HepG2 (cell line): ENCODE results near the gene PNMA6F. TPM values are rescaled to one million over a fixed set of nuclear protein-coding genes. Genes with fewer than 3 reads are reported as not detected.

ENCODE experiments used
- ATAC-seq: fragments of 200-7000 bp; cut with Tn5 transposase; 3 replicates; pipeline ENCODE4 v1.9.1; 2020; ENCODE audit warnings: mild to moderate bottlenecking, moderate library complexity
- BruUV-seq: library from RNA; stranded (reverse); fragments of 400-500 nt; replicated peaks from 2 replicates; lab custom pipeline; 2021; lab: Mats Ljungman, UMichigan
- CTCF ChIA-PET: fragments of 300-600 bp; formaldehyde crosslinking; extraction: SDS; loops from one replicate; lab custom pipeline; 2021; ENCODE audit warnings: low total read pairs, inconsistent platforms, low intra/inter-chr PET ratio; lab: Yijun Ruan, JAX
- POLR2A ChIA-PET: fragments of 350-600 bp; sonication (Branson Sonifier 250); formaldehyde crosslinking; loops from one replicate; lab custom pipeline; 2020; ENCODE audit warnings: antibody characterized with exemption, inconsistent platforms; lab: Yijun Ruan, JAX
- DNase-seq: peaks from one replicate; pipeline ENCODE4 v3.0.0-alpha.2; 2015; ENCODE audit warnings: low spot score
- FAIRE-seq: peaks from 3 replicates; lab custom pipeline; 2011; peaks lifted over from hg19 to GRCh38; lab: Jason Lieb, UNC
- H2AFZ ChIP-seq: one replicate; pipeline ENCODE4 v1.6.1; 2011; ENCODE audit warnings: low read length, inconsistent platforms
- H3K27ac ChIP-seq: fragments of 300-600 bp; 3 replicates; pipeline ENCODE4 v1.8.0; 2011; ENCODE audit warnings: mixed run types, mild to moderate bottlenecking, mixed read lengths, low read length, inconsistent platforms; ENCODE audit not compliant: insufficient read depth; ENCODE audit errors: extremely low read length
- H3K27me3 ChIP-seq, 2 experiments: fragments of 200-600 bp in 1 of 2; 2 replicates in 1 of 2; 3 replicates in 1 of 2; pipeline versions ENCODE4 v1.6.0 to v1.8.0; 2011; ENCODE audit warnings: low read length in 2 of 2, mild to moderate bottlenecking in 2 of 2, moderate library complexity in 2 of 2, inconsistent platforms in 1 of 2; ENCODE audit not compliant: insufficient read depth in 2 of 2, control insufficient read depth in 1 of 2
- H3K36me3 ChIP-seq, 2 experiments: fragments of 200-600 bp in 1 of 2; replicated peaks in 1 of 2; 2 replicates in 1 of 2; 3 replicates in 1 of 2; pipeline versions ENCODE4 v1.5.1 to v1.8.0; 2011; ENCODE audit warnings: low read length in 2 of 2, inconsistent platforms in 1 of 2; ENCODE audit not compliant: insufficient read depth in 2 of 2, control insufficient read depth in 1 of 2
- H3K4me1 ChIP-seq: 2 replicates; pipeline ENCODE4 v1.5.1; 2012; ENCODE audit warnings: low read length, inconsistent platforms; ENCODE audit not compliant: insufficient read depth
- H3K4me2 ChIP-seq: 2 replicates; pipeline ENCODE4 v1.6.0; 2011; ENCODE audit warnings: low read depth, low read length, inconsistent platforms
- H3K4me3 ChIP-seq, 3 experiments: fragments of 200-600 bp in 1 of 3; sonication (generic), shearing (Covaris generic) in 1 of 3; replicated peaks in 1 of 3; 2 replicates each; pipeline ENCODE4 v1.5.1; 2011 to 2016; ENCODE audit warnings: low read length in 3 of 3, inconsistent platforms in 2 of 3, low read depth in 2 of 3, mild to moderate bottlenecking in 2 of 3, control low read depth in 1 of 3, mixed read lengths in 1 of 3; ENCODE audit not compliant: insufficient read depth in 1 of 3
- H3K79me2 ChIP-seq: one replicate; pipeline ENCODE4 v1.6.1; 2011; ENCODE audit warnings: low read length, inconsistent platforms; ENCODE audit not compliant: insufficient read depth
- H3K9ac ChIP-seq: 2 replicates; pipeline ENCODE4 v1.6.0; 2011; ENCODE audit warnings: mild to moderate bottlenecking, low read depth, low read length, inconsistent platforms; ENCODE audit not compliant: insufficient read depth
- H3K9me3 ChIP-seq: 2 replicates; pipeline ENCODE4 v1.5.1; 2012; ENCODE audit warnings: mild to moderate bottlenecking, low read length
- H4K20me1 ChIP-seq: 2 replicates; pipeline ENCODE4 v1.6.0; 2011; ENCODE audit warnings: inconsistent platforms, mild to moderate bottlenecking, low read length, moderate library complexity; ENCODE audit not compliant: insufficient read depth
- ERF ChIP-seq: IDR thresholded peaks from 2 replicates; pipeline ENCODE4 v1.6.1; 2018; ENCODE audit warnings: missing biosample characterization, missing genetic modification reagents
- HOXA9 ChIP-seq: sonication (generic); formaldehyde crosslinking; IDR thresholded peaks from 2 replicates; pipeline ENCODE4 v1.8.1; 2022; ENCODE audit warnings: missing genetic modification reagents, mild to moderate bottlenecking, moderate library complexity, borderline replicate concordance
- LCORL ChIP-seq, 2 experiments: fragments of 450-650 bp in 1 of 2; sonication (generic) in 1 of 2; formaldehyde crosslinking in 1 of 2; IDR thresholded peaks; 2 replicates each; pipeline versions ENCODE4 v1.5.0 to v1.6.1; 2017 to 2020; ENCODE audit warnings: antibody characterized with exemption in 1 of 2, missing genetic modification reagents in 1 of 2
- NCOA2 ChIP-seq: sonication (generic); formaldehyde crosslinking; IDR thresholded peaks from 2 replicates; pipeline ENCODE4 v1.8.0; 2022; ENCODE audit warnings: inconsistent platforms
- REPIN1 ChIP-seq: sonication (generic); formaldehyde crosslinking; IDR thresholded peaks from 2 replicates; pipeline ENCODE4 v1.8.0; 2022; ENCODE audit warnings: missing genetic modification reagents, low read depth, mild to moderate bottlenecking, borderline replicate concordance
- SP1 ChIP-seq, 2 experiments: fragments of 450-650 bp in 1 of 2; sonication (generic) in 1 of 2; formaldehyde crosslinking in 1 of 2; IDR thresholded peaks; 2 replicates each; pipeline versions ENCODE4 v1.4.0 to v1.6.1; 2016 to 2020; ENCODE audit warnings: missing genetic modification reagents in 1 of 2
- SP5 ChIP-seq: IDR thresholded peaks from 2 replicates; pipeline ENCODE4 v1.6.1; 2016; ENCODE audit warnings: low read depth, borderline replicate concordance
- STAG1 ChIP-seq: sonication (generic); formaldehyde crosslinking; IDR thresholded peaks from 2 replicates; pipeline ENCODE4 v1.4.0; 2020; ENCODE audit warnings: missing genetic modification reagents
- TCF12 ChIP-seq, 2 experiments: fragments of 450-650 bp in 1 of 2; sonication (generic) in 1 of 2; formaldehyde crosslinking in 1 of 2; IDR thresholded peaks; 2 replicates each; pipeline versions ENCODE4 v1.6.1 to v1.8.0; 2017 to 2022; ENCODE audit warnings: antibody characterized with exemption in 1 of 2, mild to moderate bottlenecking in 1 of 2, missing genetic modification reagents in 1 of 2, moderate library complexity in 1 of 2
- ZNF333 ChIP-seq: sonication (generic); formaldehyde crosslinking; IDR thresholded peaks from 2 replicates; pipeline ENCODE4 v1.4.0; 2020; ENCODE audit warnings: mild to moderate bottlenecking, missing genetic modification reagents, borderline replicate concordance
- ZNF446 ChIP-seq: sonication (generic); formaldehyde crosslinking; IDR thresholded peaks from 2 replicates; pipeline ENCODE4 v1.5.0; 2020; ENCODE audit warnings: mild to moderate bottlenecking, missing genetic modification reagents
- ZNF790 ChIP-seq: sonication (generic); formaldehyde crosslinking; IDR thresholded peaks from 2 replicates; pipeline ENCODE4 v1.8.0; 2022; ENCODE audit warnings: missing genetic modification reagents, mild to moderate bottlenecking, borderline replicate concordance
- ZNF839 ChIP-seq: sonication (generic); formaldehyde crosslinking; IDR thresholded peaks from 2 replicates; pipeline ENCODE4 v1.4.0; 2020; ENCODE audit warnings: missing genetic modification reagents, mild to moderate bottlenecking, borderline replicate concordance
- WGBS: methylation state at CpG from one replicate; pipeline ENCODE4 v1.1.6; 2017; ENCODE audit warnings: low lambda C conversion rate; 5-methylcytosine and 5-hydroxymethylcytosine counted together
- in situ Hi-C: cut with HindIII; loops from 2 replicates; pipeline ENCODE4 v1.10.0; 2017; ENCODE audit warnings: low pct_unique_long_range_greater_than_20kb; ENCODE audit not compliant: extremely low pct_ligation_motif_present
- intact Hi-C: fragments of 100-400 bp; cut with micrococcal nuclease; formaldehyde crosslinking; loops from one replicate; pipeline ENCODE4 v1.10.0; 2022; ENCODE audit not compliant: unreplicated experiment
- polyA plus RNA-seq, 8 experiments: library from polyadenylated mRNA; depleted of rRNA in 3 of 8; stranded (reverse) in 7 of 8; unstranded in 1 of 8; fragments of >200 nt; fragmentation: Illumina TruSeq in 4 of 8; extraction: Trizol in 4 of 8; gene quantifications; 2 replicates each; pipeline versions ENCODE4 v1.2.1 to v1.2.3, GENCODE V29; 2011 to 2016; ENCODE audit warnings: low read depth in 4 of 8, missing spikeins in 1 of 8, mixed read lengths in 1 of 8; ENCODE audit not compliant: insufficient read depth in 1 of 8
- total RNA-seq, 5 experiments: library from RNA; depleted of rRNA; stranded (reverse); fragments of >200 nt; fragmentation: Illumina TruSeq; extraction: Trizol; gene quantifications; 2 replicates each; pipeline ENCODE4 v1.2.3, GENCODE V29; 2016; ENCODE audit warnings: low read depth in 1 of 5
- TF ChIP-seq, protein P1 (sequence below): sonication (generic); formaldehyde crosslinking; IDR thresholded peaks from 2 replicates; pipeline ENCODE4 v1.4.0; 2020; ENCODE audit warnings: mild to moderate bottlenecking, low read depth, missing genetic modification reagents
- TF ChIP-seq, protein P2 (sequence below): sonication (generic); formaldehyde crosslinking; IDR thresholded peaks from 2 replicates; pipeline ENCODE4 v1.4.0; 2020; ENCODE audit warnings: mild to moderate bottlenecking, missing genetic modification reagents, borderline replicate concordance

PNMA6F gene
- total and polyA plus RNA-seq, 2 of the 13 experiments (the other 11 are each of a cell fraction or from before 2014, with no cell fraction given): not detected

DNA sequence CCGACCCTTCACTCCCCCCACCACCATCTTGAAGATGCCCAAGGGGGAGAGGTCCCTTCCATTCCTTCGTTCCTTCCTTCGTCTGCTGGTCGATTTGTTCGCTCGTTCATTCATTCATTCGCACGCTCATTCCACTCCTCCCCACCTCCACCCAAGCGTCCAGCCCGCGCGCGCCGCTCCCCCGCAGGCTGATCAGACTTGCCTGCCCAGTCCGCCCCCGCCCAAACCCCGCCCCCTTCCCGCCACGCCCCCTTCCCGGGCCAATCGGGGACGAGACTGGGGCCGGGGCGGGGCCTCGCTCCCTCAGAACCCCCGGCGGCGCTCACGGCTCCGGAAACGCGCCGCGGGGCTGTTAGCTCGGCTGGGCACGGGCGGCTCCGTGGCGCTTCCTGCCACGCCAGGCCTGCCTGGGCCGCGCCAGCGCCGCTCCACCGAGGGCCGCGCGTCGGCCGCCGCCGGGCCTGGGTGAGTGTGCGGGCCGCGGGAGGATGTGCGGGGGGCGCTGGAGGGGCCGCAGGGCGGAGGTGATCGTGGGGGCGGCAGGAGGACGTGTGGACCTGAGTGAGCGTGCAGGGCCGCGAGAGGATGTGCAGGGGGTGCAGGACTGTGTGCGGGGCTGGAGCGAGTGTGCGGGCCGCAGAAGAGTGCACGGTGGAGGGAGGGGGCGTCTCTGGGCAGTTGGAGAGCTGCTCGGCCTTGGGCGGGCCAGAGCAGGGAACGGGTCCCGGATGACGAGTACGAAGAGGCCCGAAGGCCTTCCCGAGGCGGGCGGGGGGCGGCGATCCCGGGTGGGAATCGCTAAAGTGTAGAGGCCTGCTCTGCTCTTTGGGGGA is 12.5 kb upstream of the PNMA6F start, which contains the start of gene ZNF275 (continued):
- TF ChIP-seq ZNF790 (no peak), LCORL (IDR thresholded peaks at IDR 0.05) (no peak), LCORL (CRISPR knock-in tag; IDR thresholded peaks at IDR 0.05) (no peak), SP1 (IDR thresholded peaks at IDR 0.05) (no peak), SP1 (CRISPR knock-in tag; IDR thresholded peaks at IDR 0.05) (no peak), NCOA2 (no peak), ZNF333 (no peak), STAG1 (no peak)
- TF ChIP-seq, protein P1, sequence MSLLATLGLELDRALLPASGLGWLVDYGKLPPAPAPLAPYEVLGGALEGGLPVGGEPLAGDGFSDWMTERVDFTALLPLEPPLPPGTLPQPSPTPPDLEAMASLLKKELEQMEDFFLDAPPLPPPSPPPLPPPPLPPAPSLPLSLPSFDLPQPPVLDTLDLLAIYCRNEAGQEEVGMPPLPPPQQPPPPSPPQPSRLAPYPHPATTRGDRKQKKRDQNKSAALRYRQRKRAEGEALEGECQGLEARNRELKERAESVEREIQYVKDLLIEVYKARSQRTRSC (CRISPR knock-in tag): no peak

DNA sequence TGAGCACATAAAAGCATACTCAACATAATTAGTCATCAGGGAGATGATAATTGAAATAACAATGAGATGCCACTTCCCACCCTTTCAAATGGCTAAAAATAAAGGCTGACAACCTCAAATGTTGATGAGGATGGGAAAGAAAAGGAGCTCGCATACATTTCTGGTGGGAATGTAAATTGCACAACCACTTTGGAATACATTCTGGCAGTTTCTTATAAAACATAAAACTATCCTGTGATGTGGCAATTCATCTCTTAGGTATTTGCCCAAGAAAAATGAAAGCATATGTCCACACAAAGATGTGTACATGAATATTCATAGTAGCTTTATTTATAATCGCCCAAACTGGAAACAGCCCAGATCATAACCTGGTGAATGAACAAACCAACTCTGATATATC is 11.7 kb upstream of the PNMA6F start:
- H3K9ac ChIP-seq: no peak overlapping the region
- 11% methylated on average over 2 of the region's 2 CpGs for WGBS
- in situ Hi-C loops: no loop called here
- H3K79me2 ChIP-seq: peaks cover 12% of the 10 kb centered on the region
- no peaks in the 10 kb centered on the region for H4K20me1 ChIP-seq
- peaks cover 37% of the 10 kb centered on the region for H3K4me1 ChIP-seq
- peak overlapping the region in 1 of 3 experiments; percentile 43; a peak in 1 of 6 replicates for H3K4me3 ChIP-seq
- DNase-seq (no peak), FAIRE-seq (no peak), ATAC-seq (no peak)
- ChIA-PET POLR2A (no interaction called here), CTCF (no interaction called here)
- H3K36me3 ChIP-seq: 0 out of 5 replicates have a peak, but pooled peaks cover 0 to 8% of the 10 kb centered on the region in 2 experiments
- H2AFZ ChIP-seq: no peak overlapping the region
- no peak overlapping the region for H3K27ac ChIP-seq
- no peaks in the 10 kb centered on the region for H3K9me3 ChIP-seq
- intact Hi-C loops: no loop called here
- peak overlapping the region; percentile 75 for H3K4me2 ChIP-seq
- no peaks in the 10 kb centered on the region for H3K27me3 ChIP-seq
- no TSS peak for BruUV-seq
- TF ChIP-seq REPIN1 (CRISPR knock-in tag): no peak
- no peak for TF ChIP-seq ERF (CRISPR knock-in tag)
- no peak for TF ChIP-seq SP5
- no peak for TF ChIP-seq TCF12 (IDR thresholded peaks at IDR 0.05)
- TF ChIP-seq TCF12 (CRISPR knock-in tag; IDR thresholded peaks at IDR 0.05): no peak
- TF ChIP-seq ZNF839 (CRISPR knock-in tag): no peak
- TF ChIP-seq, protein P2, sequence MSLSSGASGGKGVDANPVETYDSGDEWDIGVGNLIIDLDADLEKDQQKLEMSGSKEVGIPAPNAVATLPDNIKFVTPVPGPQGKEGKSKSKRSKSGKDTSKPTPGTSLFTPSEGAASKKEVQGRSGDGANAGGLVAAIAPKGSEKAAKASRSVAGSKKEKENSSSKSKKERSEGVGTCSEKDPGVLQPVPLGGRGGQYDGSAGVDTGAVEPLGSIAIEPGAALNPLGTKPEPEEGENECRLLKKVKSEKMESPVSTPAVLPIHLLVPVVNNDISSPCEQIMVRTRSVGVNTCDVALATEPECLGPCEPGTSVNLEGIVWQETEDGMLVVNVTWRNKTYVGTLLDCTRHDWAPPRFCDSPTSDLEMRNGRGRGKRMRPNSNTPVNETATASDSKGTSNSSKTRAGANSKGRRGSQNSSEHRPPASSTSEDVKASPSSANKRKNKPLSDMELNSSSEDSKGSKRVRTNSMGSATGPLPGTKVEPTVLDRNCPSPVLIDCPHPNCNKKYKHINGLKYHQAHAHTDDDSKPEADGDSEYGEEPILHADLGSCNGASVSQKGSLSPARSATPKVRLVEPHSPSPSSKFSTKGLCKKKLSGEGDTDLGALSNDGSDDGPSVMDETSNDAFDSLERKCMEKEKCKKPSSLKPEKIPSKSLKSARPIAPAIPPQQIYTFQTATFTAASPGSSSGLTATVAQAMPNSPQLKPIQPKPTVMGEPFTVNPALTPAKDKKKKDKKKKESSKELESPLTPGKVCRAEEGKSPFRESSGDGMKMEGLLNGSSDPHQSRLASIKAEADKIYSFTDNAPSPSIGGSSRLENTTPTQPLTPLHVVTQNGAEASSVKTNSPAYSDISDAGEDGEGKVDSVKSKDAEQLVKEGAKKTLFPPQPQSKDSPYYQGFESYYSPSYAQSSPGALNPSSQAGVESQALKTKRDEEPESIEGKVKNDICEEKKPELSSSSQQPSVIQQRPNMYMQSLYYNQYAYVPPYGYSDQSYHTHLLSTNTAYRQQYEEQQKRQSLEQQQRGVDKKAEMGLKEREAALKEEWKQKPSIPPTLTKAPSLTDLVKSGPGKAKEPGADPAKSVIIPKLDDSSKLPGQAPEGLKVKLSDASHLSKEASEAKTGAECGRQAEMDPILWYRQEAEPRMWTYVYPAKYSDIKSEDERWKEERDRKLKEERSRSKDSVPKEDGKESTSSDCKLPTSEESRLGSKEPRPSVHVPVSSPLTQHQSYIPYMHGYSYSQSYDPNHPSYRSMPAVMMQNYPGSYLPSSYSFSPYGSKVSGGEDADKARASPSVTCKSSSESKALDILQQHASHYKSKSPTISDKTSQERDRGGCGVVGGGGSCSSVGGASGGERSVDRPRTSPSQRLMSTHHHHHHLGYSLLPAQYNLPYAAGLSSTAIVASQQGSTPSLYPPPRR: no peak
- no peak for TF ChIP-seq ZNF446 (CRISPR knock-in tag)
- no peak for TF ChIP-seq HOXA9 (CRISPR knock-in tag)
